Dedifferentiated amniotic fluid mesenchymal stem cell (primary cell): Measurements from ENCODE around the gene RSPH10B.
"Not testable (repeated sequence)": the region's sequence is repeated elsewhere in the genome, so short reads cannot be mapped to it uniquely, and the experiment has no call there.

Experiments
- DNase-seq: peaks from one replicate; pipeline ENCODE4 v3.0.0-alpha.2; 2016; ENCODE audit errors: extremely low spot score

RSPH10B gene

GRCh38 chr7:5926263-5926870, 44.1 kb downstream of the RSPH10B start:
- not testable (repeated sequence) for DNase-seq

GRCh38 chr7:5924630-5925029, 45.9 kb downstream of the RSPH10B start:
- DNase-seq = not testable (repeated sequence)

- DNase-seq = not testable (repeated sequence)
These were observed 46.3 kb downstream of the RSPH10B start for GRCh38 chr7:5924180-5924579.

- not testable (repeated sequence) for DNase-seq
These were observed 54.0 kb downstream of the RSPH10B start for GRCh38 chr7:5916529-5916928.

- not testable (repeated sequence) for DNase-seq
These were observed 61.7 kb downstream of the RSPH10B start for GRCh38 chr7:5908835-5909234.

- not testable (repeated sequence) for DNase-seq
These were observed 65.8 kb downstream of the RSPH10B start for GRCh38 chr7:5904726-5905125.

- not testable (repeated sequence) for DNase-seq
These were observed 67.5 kb downstream of the RSPH10B start for GRCh38 chr7:5903002-5903401.

GRCh38 chr7:5898480-5899224, 71.8 kb downstream of the RSPH10B start, which contains the start of gene CCZ1:
CCZ1 (plus strand) TSS chr7:5898733; CDS start chr7:5898800, 67 bp downstream.
- DNase-seq = peak; percentile 42

GRCh38 chr7:5897369-5897919, 73.0 kb downstream of the RSPH10B start:
- not testable (repeated sequence) for DNase-seq

GRCh38 chr7:5892498-5892897, 78.0 kb downstream of the RSPH10B start:
- DNase-seq = no peak

- not testable (repeated sequence) for DNase-seq
These were observed 80.2 kb downstream of the RSPH10B start for GRCh38 chr7:5890244-5890643.

GRCh38 chr7:5888021-5888420, 82.5 kb downstream of the RSPH10B start:
- not testable (repeated sequence) for DNase-seq

GRCh38 chr7:5884431-5884830, 86.1 kb downstream of the RSPH10B start:
- DNase-seq = not testable (repeated sequence)

- DNase-seq = not testable (repeated sequence)
These were observed 90.4 kb downstream of the RSPH10B start for GRCh38 chr7:5880106-5880505.

- DNase-seq = not testable (repeated sequence)
These were observed 90.9 kb downstream of the RSPH10B start for GRCh38 chr7:5879591-5879990.
